Body of pancreas (tissue), 4 donors: ENCODE results near the gene SLC43A1.

Experiments used
- POLR2A ChIP-seq, 3 donors: fragments of 450-650 bp; IDR thresholded peaks; one replicate each; pipeline ENCODE4 v1.6.1; 2016; ENCODE audit warnings: antibody characterized with exemption in 3 of 3, mild to moderate bottlenecking in 2 of 3
- TF ChIP-seq, protein P1 (sequence below), 7 experiments: fragments of 450-650 bp in 4 of 7; fragments of 200-600 bp in 3 of 7; sonication (generic) in 3 of 7; IDR thresholded peaks; one replicate each; pipeline ENCODE4 v1.5.1; 2016 to 2019; ENCODE audit warnings: antibody characterized with exemption in 7 of 7

DNA sequence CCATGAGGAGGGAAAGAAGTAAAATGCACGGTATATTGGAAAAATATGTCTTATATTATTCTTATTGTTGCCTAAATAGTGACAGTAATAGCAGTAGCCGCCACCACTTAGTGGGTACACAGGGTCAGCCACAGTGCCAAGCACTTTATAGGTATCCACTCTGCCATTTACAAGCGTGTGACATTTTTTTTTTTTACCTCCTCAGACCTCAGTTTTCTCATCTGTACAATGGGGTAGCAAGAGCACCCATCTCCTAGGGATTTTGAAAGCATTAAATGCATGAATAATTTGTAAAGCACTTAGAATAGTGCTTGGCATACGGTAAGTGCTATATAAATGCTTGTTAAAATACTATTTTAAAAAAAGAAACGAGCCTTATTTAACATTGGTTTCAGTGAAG, 46.2 kb downstream of the SLC43A1 start:
- no peak for TF ChIP-seq POLR2A (IDR thresholded peaks at IDR 0.05)
- TF ChIP-seq, protein P1, sequence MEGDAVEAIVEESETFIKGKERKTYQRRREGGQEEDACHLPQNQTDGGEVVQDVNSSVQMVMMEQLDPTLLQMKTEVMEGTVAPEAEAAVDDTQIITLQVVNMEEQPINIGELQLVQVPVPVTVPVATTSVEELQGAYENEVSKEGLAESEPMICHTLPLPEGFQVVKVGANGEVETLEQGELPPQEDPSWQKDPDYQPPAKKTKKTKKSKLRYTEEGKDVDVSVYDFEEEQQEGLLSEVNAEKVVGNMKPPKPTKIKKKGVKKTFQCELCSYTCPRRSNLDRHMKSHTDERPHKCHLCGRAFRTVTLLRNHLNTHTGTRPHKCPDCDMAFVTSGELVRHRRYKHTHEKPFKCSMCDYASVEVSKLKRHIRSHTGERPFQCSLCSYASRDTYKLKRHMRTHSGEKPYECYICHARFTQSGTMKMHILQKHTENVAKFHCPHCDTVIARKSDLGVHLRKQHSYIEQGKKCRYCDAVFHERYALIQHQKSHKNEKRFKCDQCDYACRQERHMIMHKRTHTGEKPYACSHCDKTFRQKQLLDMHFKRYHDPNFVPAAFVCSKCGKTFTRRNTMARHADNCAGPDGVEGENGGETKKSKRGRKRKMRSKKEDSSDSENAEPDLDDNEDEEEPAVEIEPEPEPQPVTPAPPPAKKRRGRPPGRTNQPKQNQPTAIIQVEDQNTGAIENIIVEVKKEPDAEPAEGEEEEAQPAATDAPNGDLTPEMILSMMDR (IDR thresholded peaks at IDR 0.05) = no peak
